GM12878 (cell line): Measurements from ENCODE around the gene KCNAB2. TPM values are rescaled to one million over a fixed set of nuclear protein-coding genes. Genes with fewer than 3 reads are reported as not detected.
A peak's percentile ranks its signal among the peaks of the same experiment; 100 is the strongest.

ENCODE experiments used
- ATAC-seq: fragments of 200-7000 bp; cut with Tn5 transposase; 3 replicates; pipeline ENCODE4 v1.9.1; 2020; ENCODE audit warnings: mild to moderate bottlenecking, moderate library complexity
- BruUV-seq: library from RNA; stranded (reverse); fragments of 400-500 nt; replicated peaks from 2 replicates; lab custom pipeline; 2021; lab: Mats Ljungman, UMichigan
- CTCF ChIA-PET: fragments of 300-600 bp; sonication (Branson Sonifier 250); formaldehyde crosslinking; extraction: SDS; loops from one replicate; lab custom pipeline; 2021; ENCODE audit warnings: inconsistent platforms; lab: Yijun Ruan, JAX
- POLR2A ChIA-PET: fragments of 350-600 bp; formaldehyde crosslinking; extraction: SDS; loops from one replicate; lab custom pipeline; 2021; ENCODE audit warnings: inconsistent platforms; lab: Charles Lee
- RAD21 ChIA-PET: fragments of 300-600 bp; sonication (Branson Sonifier 250); formaldehyde crosslinking; loops from one replicate; lab custom pipeline; 2023; ENCODE audit warnings: antibody characterized with exemption; ENCODE audit not compliant: unreplicated experiment; lab: Charles Lee
- SMC1A ChIA-PET: fragments of 300-600 bp; sonication (Branson Sonifier 250); formaldehyde crosslinking; loops from one replicate; lab custom pipeline; 2023; ENCODE audit not compliant: unreplicated experiment, uncharacterized antibody; lab: Charles Lee
- DNase-seq: peaks from one replicate; pipeline ENCODE4 v3.0.0-alpha.2; 2011; ENCODE audit warnings: low read depth, low spot score
- FAIRE-seq: peaks from 3 replicates; lab custom pipeline; 2011; peaks lifted over from hg19 to GRCh38; lab: Jason Lieb, UNC
- H2AFZ ChIP-seq: 2 replicates; pipeline ENCODE4 v1.6.0; 2011; ENCODE audit warnings: low read depth, low read length, control low read depth; ENCODE audit not compliant: control insufficient read depth
- H3K27ac ChIP-seq: 2 replicates; pipeline ENCODE4 v1.5.1; 2011; ENCODE audit warnings: control low read depth; ENCODE audit not compliant: control insufficient read depth, insufficient read depth
- H3K27me3 ChIP-seq, 2 experiments: replicated peaks in 1 of 2; 2 replicates each; pipeline versions ENCODE4 v1.6.0 to v1.6.1; 2011; ENCODE audit warnings: low read length in 1 of 2; ENCODE audit not compliant: control insufficient read depth in 2 of 2, insufficient read depth in 2 of 2
- H3K36me3 ChIP-seq, 2 experiments: 2 replicates each; pipeline ENCODE4 v1.5.1; 2011; ENCODE audit warnings: low read length in 1 of 2; ENCODE audit not compliant: control insufficient read depth in 2 of 2, insufficient read depth in 2 of 2
- H3K4me1 ChIP-seq: 2 replicates; pipeline ENCODE4 v1.6.1; 2011; ENCODE audit warnings: mild to moderate bottlenecking, low read length, moderate library complexity, mixed read lengths; ENCODE audit not compliant: control insufficient read depth, insufficient read depth
- H3K4me2 ChIP-seq: 2 replicates; pipeline ENCODE4 v1.6.0; 2011; ENCODE audit warnings: control low read depth; ENCODE audit not compliant: control insufficient read depth, insufficient read depth
- H3K4me3 ChIP-seq: fragments of 200-600 bp; sonication (generic); 2 replicates; pipeline ENCODE4 v1.5.1; 2016
- H3K79me2 ChIP-seq: 2 replicates; pipeline ENCODE4 v1.6.0; 2011; ENCODE audit warnings: low read length; ENCODE audit not compliant: control insufficient read depth, insufficient read depth
- H3K9ac ChIP-seq: 2 replicates; pipeline ENCODE4 v1.8.0; 2011; ENCODE audit warnings: low read length, control low read depth, mixed read lengths; ENCODE audit not compliant: control insufficient read depth, insufficient read depth
- H3K9me3 ChIP-seq: replicated peaks from 3 replicates; pipeline ENCODE4 v1.5.1; 2011; ENCODE audit warnings: mild to moderate bottlenecking, low read length; ENCODE audit not compliant: control insufficient read depth, insufficient read depth
- H4K20me1 ChIP-seq: 2 replicates; pipeline ENCODE4 v1.6.0; 2011; ENCODE audit not compliant: control insufficient read depth, insufficient read depth
- CEBPB ChIP-seq, 2 experiments: fragments of 150-350 bp in 1 of 2; IDR thresholded peaks; 2 replicates each; pipeline ENCODE4 v1.6.1; 2012 to 2014; ENCODE audit warnings: low read depth in 2 of 2, low read length in 2 of 2, borderline replicate concordance in 1 of 2, inconsistent platforms in 1 of 2
- CUX1 ChIP-seq: IDR thresholded peaks from 2 replicates; pipeline ENCODE4 v1.6.1; 2012; ENCODE audit warnings: improper control_type of control experiment, low read depth, low read length; ENCODE audit not compliant: insufficient replicate concordance
- ETV6 ChIP-seq, 2 experiments: fragments of 450-650 bp in 1 of 2; IDR thresholded peaks in 1 of 2; conservative IDR thresholded peaks in 1 of 2; 2 replicates each; pipeline ENCODE4 v1.6.1; 2014; ENCODE audit warnings: antibody characterized with exemption in 1 of 2, borderline replicate concordance in 1 of 2, low read depth in 1 of 2, mild to moderate bottlenecking in 1 of 2, moderate library complexity in 1 of 2
- HCFC1 ChIP-seq: fragments of 150-350 bp; IDR thresholded peaks from 2 replicates; pipeline ENCODE4 v1.6.1; 2014; ENCODE audit warnings: low read length
- MEF2B ChIP-seq: fragments of 450-650 bp; IDR thresholded peaks from 2 replicates; pipeline ENCODE4 v1.6.1; 2018; ENCODE audit warnings: mild to moderate bottlenecking, moderate library complexity; ENCODE audit not compliant: partially characterized antibody, poor library complexity, severe bottlenecking
- MYC ChIP-seq: IDR thresholded peaks from 2 replicates; pipeline ENCODE4 v1.6.1; 2011; ENCODE audit warnings: mild to moderate bottlenecking, low read length, moderate library complexity, inconsistent platforms; ENCODE audit not compliant: insufficient read depth, insufficient replicate concordance, insufficient read length, severe bottlenecking
- RFX5 ChIP-seq: IDR thresholded peaks from 2 replicates; pipeline ENCODE4 v1.6.1; 2011; ENCODE audit warnings: low read depth, low read length, improper control_type of control experiment
- ZNF207 ChIP-seq: fragments of 450-650 bp; IDR thresholded peaks from 2 replicates; pipeline ENCODE4 v1.6.1; 2014; ENCODE audit warnings: antibody characterized with exemption, mild to moderate bottlenecking, borderline replicate concordance
- ZZZ3 ChIP-seq: IDR thresholded peaks from 2 replicates; pipeline ENCODE4 v1.6.1; 2011; ENCODE audit warnings: low read depth; ENCODE audit not compliant: control insufficient read depth, insufficient read length
- WGBS: methylation state at CpG from one replicate; pipeline ENCODE4 v1.1.6; 2016; ENCODE audit warnings: low lambda C conversion rate; ENCODE audit not compliant: insufficient replicate concordance, insufficient coverage; ENCODE audit errors: missing lambda C conversion rate; 5-methylcytosine and 5-hydroxymethylcytosine counted together
- in situ Hi-C: fragments of 300-500 bp; cut with MboI; formaldehyde crosslinking; loops from 9 replicates; pipeline ENCODE4 v1.14.3; 2018; ENCODE audit warnings: mixed read lengths
- intact Hi-C: fragments of 100-400 bp; cut with micrococcal nuclease; formaldehyde crosslinking; loops from one replicate; pipeline ENCODE4 v1.14.2; 2022; ENCODE audit not compliant: unreplicated experiment
- polyA plus RNA-seq, 11 experiments: library from polyadenylated mRNA; depleted of rRNA in 4 of 11; unstranded in 6 of 11; stranded (reverse) in 5 of 11; fragments of >200 nt; fragmentation: Nextera tagmentation in 4 of 11; fragmentation: Illumina TruSeq in 1 of 11; extraction: Ambion mirVana in 4 of 11; extraction: Trizol in 1 of 11; gene quantifications; 1 replicate in 1 of 11; 2 replicates in 10 of 11; pipeline versions ENCODE4 v1.2.1 to v1.2.3, GENCODE V29; 2011 to 2016; ENCODE audit warnings: inconsistent platforms in 2 of 11, missing spikeins in 2 of 11, low read depth in 1 of 11
- total RNA-seq, 4 experiments: library from RNA; depleted of rRNA in 3 of 4; stranded (reverse); fragments of >200 nt in 3 of 4; fragmentation: Illumina TruSeq in 1 of 4; extraction: Trizol in 1 of 4; gene quantifications; 2 replicates each; pipeline versions ENCODE4 v1.2.1 to v1.2.3, GENCODE V29; 2013 to 2021
- TF ChIP-seq, protein P1 (sequence below): fragments of 150-350 bp; IDR thresholded peaks from 2 replicates; pipeline ENCODE4 v1.6.1; 2016; ENCODE audit warnings: low read depth, low read length
- TF ChIP-seq, protein P2 (sequence below): fragments of 450-650 bp; formaldehyde crosslinking; IDR thresholded peaks from 2 replicates; pipeline ENCODE4 v1.4.0; 2022; ENCODE audit warnings: mild to moderate bottlenecking, moderate library complexity

KCNAB2 gene
- total and polyA plus RNA-seq, 10 of the 15 experiments (the other 5 are each of a cell fraction or from before 2014, with no cell fraction given) = 2.9 to 123 (median 62.4) TPM

DNA sequence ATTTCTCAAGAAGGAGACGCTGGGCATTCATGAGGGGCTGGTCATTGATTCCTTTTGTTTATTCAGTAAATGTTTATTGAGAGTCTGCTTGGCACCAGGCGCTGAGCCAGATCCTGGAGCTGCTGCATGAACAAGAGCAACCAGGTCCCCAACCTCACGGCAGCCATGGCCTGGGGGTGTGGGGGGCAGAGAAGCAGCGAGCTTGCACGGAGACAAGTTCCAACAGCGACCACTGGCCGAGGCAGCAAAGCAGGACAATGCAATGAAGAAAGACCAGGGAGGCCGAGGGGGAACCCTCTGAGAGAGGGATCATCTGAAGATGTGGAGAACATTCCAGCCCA is 7.5 kb downstream of the KCNAB2 start:
- POLR2A ChIA-PET = no interaction called here
- Histone ChIP-seq H3K36me3 (peaks cover 8 to 12% of the 10 kb centered on the region in 2 experiments; a peak in 3 of 4 replicates), H3K4me2 (no peak overlapping the region), H3K79me2 (no peaks in the 10 kb centered on the region), H2AFZ (no peak overlapping the region), H3K4me1 (no peaks in the 10 kb centered on the region), H3K9ac (no peak overlapping the region), H3K27me3 (no peaks in the 10 kb centered on the region), H3K4me3 (no peak overlapping the region), H3K27ac (no peak overlapping the region), H3K9me3 (no peaks in the 10 kb centered on the region), H4K20me1 (no peaks in the 10 kb centered on the region; the same call in 1 of the 2 replicates)
- SMC1A ChIA-PET = no interaction called here
- ATAC-seq = no peak
- no peak for DNase-seq
- RAD21 ChIA-PET = no interaction called here
- intact Hi-C loops = no loop called here
- CTCF ChIA-PET = interaction anchor here (0.5 to 1.4 kb wide), 2 partner anchors 175 to 192 kb away, joined by 4 read pairs; no protein-coding TSS in a partner anchor
- BruUV-seq = TSS peak; percentile 31
- WGBS = 97% methylated on average over 8 of the region's 8 CpGs
- in situ Hi-C loops = no loop called here
- no peak for FAIRE-seq
- TF ChIP-seq CUX1 = no peak
- TF ChIP-seq CEBPB (IDR thresholded peaks at IDR 0.05; ENCODE audit: borderline replicate concordance in 1 of 2, low read depth in 2 of 2, low read length in 2 of 2) = no peak
- no peak for TF ChIP-seq ZZZ3
- TF ChIP-seq, protein P1, sequence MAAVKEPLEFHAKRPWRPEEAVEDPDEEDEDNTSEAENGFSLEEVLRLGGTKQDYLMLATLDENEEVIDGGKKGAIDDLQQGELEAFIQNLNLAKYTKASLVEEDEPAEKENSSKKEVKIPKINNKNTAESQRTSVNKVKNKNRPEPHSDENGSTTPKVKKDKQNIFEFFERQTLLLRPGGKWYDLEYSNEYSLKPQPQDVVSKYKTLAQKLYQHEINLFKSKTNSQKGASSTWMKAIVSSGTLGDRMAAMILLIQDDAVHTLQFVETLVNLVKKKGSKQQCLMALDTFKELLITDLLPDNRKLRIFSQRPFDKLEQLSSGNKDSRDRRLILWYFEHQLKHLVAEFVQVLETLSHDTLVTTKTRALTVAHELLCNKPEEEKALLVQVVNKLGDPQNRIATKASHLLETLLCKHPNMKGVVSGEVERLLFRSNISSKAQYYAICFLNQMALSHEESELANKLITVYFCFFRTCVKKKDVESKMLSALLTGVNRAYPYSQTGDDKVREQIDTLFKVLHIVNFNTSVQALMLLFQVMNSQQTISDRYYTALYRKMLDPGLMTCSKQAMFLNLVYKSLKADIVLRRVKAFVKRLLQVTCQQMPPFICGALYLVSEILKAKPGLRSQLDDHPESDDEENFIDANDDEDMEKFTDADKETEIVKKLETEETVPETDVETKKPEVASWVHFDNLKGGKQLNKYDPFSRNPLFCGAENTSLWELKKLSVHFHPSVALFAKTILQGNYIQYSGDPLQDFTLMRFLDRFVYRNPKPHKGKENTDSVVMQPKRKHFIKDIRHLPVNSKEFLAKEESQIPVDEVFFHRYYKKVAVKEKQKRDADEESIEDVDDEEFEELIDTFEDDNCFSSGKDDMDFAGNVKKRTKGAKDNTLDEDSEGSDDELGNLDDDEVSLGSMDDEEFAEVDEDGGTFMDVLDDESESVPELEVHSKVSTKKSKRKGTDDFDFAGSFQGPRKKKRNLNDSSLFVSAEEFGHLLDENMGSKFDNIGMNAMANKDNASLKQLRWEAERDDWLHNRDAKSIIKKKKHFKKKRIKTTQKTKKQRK = no peak
- TF ChIP-seq ETV6 (conservative IDR thresholded peaks at IDR 0.05 in 1 of 2, IDR thresholded peaks at IDR 0.05 in 1 of 2; ENCODE audit: borderline replicate concordance in 1 of 2, low read depth in 1 of 2) = no peak
- TF ChIP-seq, protein P2, sequence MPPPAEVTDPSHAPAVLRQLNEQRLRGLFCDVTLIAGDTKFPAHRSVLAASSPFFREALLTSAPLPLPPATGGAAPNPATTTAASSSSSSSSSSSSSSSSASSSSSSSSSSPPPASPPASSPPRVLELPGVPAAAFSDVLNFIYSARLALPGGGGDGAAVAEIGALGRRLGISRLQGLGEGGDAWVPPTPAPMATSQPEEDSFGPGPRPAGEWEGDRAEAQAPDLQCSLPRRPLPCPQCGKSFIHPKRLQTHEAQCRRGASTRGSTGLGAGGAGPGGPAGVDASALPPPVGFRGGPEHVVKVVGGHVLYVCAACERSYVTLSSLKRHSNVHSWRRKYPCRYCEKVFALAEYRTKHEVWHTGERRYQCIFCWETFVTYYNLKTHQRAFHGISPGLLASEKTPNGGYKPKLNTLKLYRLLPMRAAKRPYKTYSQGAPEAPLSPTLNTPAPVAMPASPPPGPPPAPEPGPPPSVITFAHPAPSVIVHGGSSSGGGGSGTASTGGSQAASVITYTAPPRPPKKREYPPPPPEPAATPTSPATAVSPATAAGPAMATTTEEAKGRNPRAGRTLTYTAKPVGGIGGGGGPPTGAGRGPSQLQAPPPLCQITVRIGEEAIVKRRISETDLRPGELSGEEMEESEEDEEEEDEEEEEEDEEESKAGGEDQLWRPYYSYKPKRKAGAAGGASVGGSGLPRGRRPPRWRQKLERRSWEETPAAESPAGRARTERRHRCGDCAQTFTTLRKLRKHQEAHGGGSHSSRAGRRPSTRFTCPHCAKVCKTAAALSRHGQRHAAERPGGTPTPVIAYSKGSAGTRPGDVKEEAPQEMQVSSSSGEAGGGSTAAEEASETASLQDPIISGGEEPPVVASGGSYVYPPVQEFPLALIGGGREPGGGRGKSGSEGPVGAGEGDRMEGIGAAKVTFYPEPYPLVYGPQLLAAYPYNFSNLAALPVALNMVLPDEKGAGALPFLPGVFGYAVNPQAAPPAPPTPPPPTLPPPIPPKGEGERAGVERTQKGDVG (CRISPR knock-in tag) = no peak
- no peak for TF ChIP-seq MYC
- TF ChIP-seq ZNF207 = no peak
- no peak for TF ChIP-seq MEF2B
- TF ChIP-seq RFX5 = no peak
- no peak for TF ChIP-seq HCFC1
